PC-3 (cell line): Measurements from ENCODE around the gene CSMD2. TPM values are rescaled to one million over a fixed set of nuclear protein-coding genes. Genes with fewer than 3 reads are reported as not detected.

Experiments
- ATAC-seq: fragments of 200-7000 bp; cut with Tn5 transposase; 2 replicates; pipeline ENCODE4 v1.9.1; 2020; ENCODE audit warnings: mild to moderate bottlenecking, moderate library complexity
- BruUV-seq: library from RNA; stranded (reverse); fragments of 400-500 nt; replicated peaks from 2 replicates; lab custom pipeline; 2021; lab: Mats Ljungman, UMichigan
- CTCF ChIA-PET: fragments of 300-600 bp; sonication (Branson Sonifier 250); formaldehyde crosslinking; loops from one replicate; lab custom pipeline; 2022; ENCODE audit warnings: antibody characterized with exemption; lab: Charles Lee
- POLR2A ChIA-PET: fragments of 300-600 bp; sonication (Branson Sonifier 250); formaldehyde crosslinking; loops from one replicate; lab custom pipeline; 2022; ENCODE audit warnings: antibody characterized with exemption; ENCODE audit not compliant: unreplicated experiment; lab: Charles Lee
- DNase-seq: peaks from one replicate; pipeline ENCODE4 v3.0.0-alpha.2; 2015
- H2AFZ ChIP-seq: fragments of 300-600 bp; sonication (generic); 2 replicates; pipeline ENCODE4 v1.6.0; 2016; ENCODE audit warnings: antibody characterized with exemption, low read length
- H3F3A ChIP-seq: fragments of 300-600 bp; sonication (generic); one replicate; pipeline ENCODE4 v1.6.0; 2017; ENCODE audit warnings: antibody characterized with exemption, low read length, control low read depth, mild to moderate bottlenecking; ENCODE audit not compliant: unreplicated experiment
- H3K27ac ChIP-seq: fragments of 300-600 bp; sonication (generic); 2 replicates; pipeline ENCODE4 v1.5.1; 2016; ENCODE audit warnings: mild to moderate bottlenecking, low read length
- H3K27me3 ChIP-seq: fragments of 300-600 bp; sonication (generic); 2 replicates; pipeline ENCODE4 v1.6.1; 2016; ENCODE audit warnings: low read length, mixed read lengths
- H3K36me3 ChIP-seq: fragments of 300-600 bp; sonication (generic); 2 replicates; pipeline ENCODE4 v1.6.1; 2016; ENCODE audit warnings: low read depth, mixed run types, low read length, mixed read lengths
- H3K4me1 ChIP-seq: fragments of 300-600 bp; sonication (generic); 2 replicates; pipeline ENCODE4 v1.5.1; 2016; ENCODE audit warnings: low read length; ENCODE audit not compliant: insufficient read depth
- H3K4me2 ChIP-seq: fragments of 300-600 bp; sonication (generic); 2 replicates; pipeline ENCODE4 v1.6.0; 2016; ENCODE audit warnings: low read length
- H3K4me3 ChIP-seq: fragments of 300-600 bp; sonication (generic); 2 replicates; pipeline ENCODE4 v1.5.1; 2016; ENCODE audit warnings: mild to moderate bottlenecking, low read length, mixed read lengths
- H3K79me2 ChIP-seq: fragments of 300-600 bp; sonication (generic); 2 replicates; pipeline ENCODE4 v1.6.1; 2017; ENCODE audit warnings: low read length, mixed read lengths
- H3K9ac ChIP-seq: fragments of 300-600 bp; sonication (generic); 2 replicates; pipeline ENCODE4 v1.6.0; 2016; ENCODE audit warnings: mild to moderate bottlenecking, low read length
- H3K9me2 ChIP-seq: fragments of 300-600 bp; sonication (generic); replicated peaks from 2 replicates; pipeline ENCODE4 v1.6.1; 2016; ENCODE audit warnings: mixed run types, low read length, mixed read lengths
- H3K9me3 ChIP-seq: fragments of 300-600 bp; sonication (generic); 2 replicates; pipeline ENCODE4 v1.6.1; 2016; ENCODE audit warnings: low read length, mixed read lengths
- H4K20me1 ChIP-seq: fragments of 300-600 bp; sonication (generic); 2 replicates; pipeline ENCODE4 v1.6.1; 2016; ENCODE audit warnings: low read length, mixed read lengths
- CTCF ChIP-seq: fragments of 300-600 bp; sonication (generic); conservative IDR thresholded peaks from 2 replicates; pipeline ENCODE4 v1.5.1; 2017; ENCODE audit warnings: antibody characterized with exemption, low read depth, mild to moderate bottlenecking, low read length
- EZH2 ChIP-seq: fragments of 300-600 bp; sonication (generic); IDR thresholded peaks from one replicate; pipeline ENCODE4 v1.6.1; 2017; ENCODE audit warnings: antibody characterized with exemption, mild to moderate bottlenecking, low read length; ENCODE audit not compliant: unreplicated experiment
- EZH2phosphoT487 ChIP-seq: fragments of 300-600 bp; sonication (generic); IDR thresholded peaks from 2 replicates; pipeline ENCODE4 v1.6.1; 2018; ENCODE audit warnings: mild to moderate bottlenecking, antibody characterized with exemption, low read length, borderline replicate concordance
- intact Hi-C: fragments of 100-400 bp; cut with micrococcal nuclease; formaldehyde crosslinking; loops from 2 replicates; pipeline ENCODE4 v1.9.0; 2023
- total RNA-seq: library from RNA; depleted of rRNA; stranded (reverse); fragments of >200 nt; gene quantifications from 2 replicates; pipeline ENCODE4 v1.2.3, GENCODE V29; 2014

Gene CSMD2
- total RNA-seq, 1 experiment from 2014 or later = not detected

DNA sequence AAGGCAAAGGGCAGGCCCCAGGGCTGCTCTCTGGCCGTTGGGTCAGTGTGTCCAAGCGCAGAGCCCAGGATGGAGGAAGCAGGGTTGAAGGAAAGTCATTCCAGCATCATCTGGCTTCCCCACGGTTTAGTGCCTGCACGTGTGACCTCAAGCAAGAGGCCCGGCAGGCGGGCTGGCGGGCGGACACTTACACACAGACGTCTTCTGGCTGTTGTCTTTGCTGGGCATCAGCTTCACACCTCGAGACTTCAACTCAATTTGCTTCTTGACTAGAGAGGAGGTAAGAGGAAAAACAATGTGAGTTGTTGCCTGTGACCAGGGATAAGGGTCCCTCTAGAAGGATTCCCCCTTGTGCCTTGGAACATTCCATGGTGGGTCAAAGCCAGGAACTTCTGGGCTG is 339.5 kb downstream of the CSMD2 start:
- Histone ChIP-seq H3K4me3 (no peak overlapping the region), H3K9me2 (no peaks in the 10 kb centered on the region), H3K27ac (no peak overlapping the region), H3K9me3 (no peaks in the 10 kb centered on the region), H3K27me3 (no peaks in the 10 kb centered on the region; the same call in 1 of the 2 replicates), H2AFZ (no peak overlapping the region), H3K4me1 (no peaks in the 10 kb centered on the region), H3K79me2 (no peaks in the 10 kb centered on the region), H3K9ac (no peak overlapping the region), H3K4me2 (no peak overlapping the region), H3K36me3 (no peaks in the 10 kb centered on the region), H4K20me1 (no peaks in the 10 kb centered on the region), H3F3A (no peaks in the 10 kb centered on the region)
- no TSS peak for BruUV-seq
- ChIA-PET CTCF (no interaction called here), POLR2A (no interaction called here)
- TF ChIP-seq EZH2 = no peak
- no peak for TF ChIP-seq EZH2phosphoT487
- no peak for TF ChIP-seq CTCF
- intact Hi-C loops = loop anchor here (10.0 kb wide), 1 partner anchor 749 kb away; no protein-coding TSS in a partner anchor
- ATAC-seq (no peak), DNase-seq (no peak)

- no peaks in the 10 kb centered on the region for H3F3A ChIP-seq
- no TSS peak for BruUV-seq
- no peaks in the 10 kb centered on the region for H3K9me2 ChIP-seq
- intact Hi-C loops = loop anchor here (10.0 kb wide), 1 partner anchor 750 kb away; no protein-coding TSS in a partner anchor
- no peak for DNase-seq
- no peak overlapping the region for H3K9ac ChIP-seq
- TF ChIP-seq EZH2phosphoT487 (no peak), CTCF (no peak), EZH2 (no peak)
- ATAC-seq = no peak
- H3K9me3 ChIP-seq = no peaks in the 10 kb centered on the region
- no peak overlapping the region for H3K4me3 ChIP-seq
- H3K4me1 ChIP-seq = no peaks in the 10 kb centered on the region
- no peaks in the 10 kb centered on the region; the same call in 1 of the 2 replicates for H3K27me3 ChIP-seq
- H3K36me3 ChIP-seq = no peaks in the 10 kb centered on the region
- H3K79me2 ChIP-seq = no peaks in the 10 kb centered on the region
- CTCF ChIA-PET = no interaction called here
- no peak overlapping the region for H2AFZ ChIP-seq
- no peak overlapping the region for H3K4me2 ChIP-seq
- POLR2A ChIA-PET = no interaction called here
- H4K20me1 ChIP-seq = no peaks in the 10 kb centered on the region
- no peak overlapping the region for H3K27ac ChIP-seq
These were observed 340.1 kb downstream of the CSMD2 start for GRCh38 chr1:33824971-33825370.

GRCh38 chr1:33824321-33824720 is 340.7 kb downstream of the CSMD2 start:
- CTCF ChIA-PET = no interaction called here

More at GRCh38 chr1:33824321-33824720, 340.7 kb downstream of the CSMD2 start:
- no peaks in the 10 kb centered on the region for H4K20me1 ChIP-seq
- H3K9ac ChIP-seq = no peak overlapping the region
- ATAC-seq = no peak
- no TSS peak for BruUV-seq
- H3K36me3 ChIP-seq = no peaks in the 10 kb centered on the region
- H2AFZ ChIP-seq = no peak overlapping the region
- H3K4me2 ChIP-seq = no peak overlapping the region
- no peaks in the 10 kb centered on the region for H3K4me1 ChIP-seq
- intact Hi-C loops = loop anchor here (10.0 kb wide), 1 partner anchor 750 kb away; no protein-coding TSS in a partner anchor
- POLR2A ChIA-PET = no interaction called here
- H3K9me3 ChIP-seq = no peaks in the 10 kb centered on the region
- no peaks in the 10 kb centered on the region; the same call in 1 of the 2 replicates for H3K27me3 ChIP-seq
- H3K9me2 ChIP-seq = no peaks in the 10 kb centered on the region
- no peaks in the 10 kb centered on the region for H3F3A ChIP-seq
- no peak overlapping the region for H3K27ac ChIP-seq
- TF ChIP-seq CTCF (no peak), EZH2 (no peak), EZH2phosphoT487 (no peak)
- no peak for DNase-seq
- no peak overlapping the region for H3K4me3 ChIP-seq
- no peaks in the 10 kb centered on the region for H3K79me2 ChIP-seq
